Mammary epithelial cell (primary cell): Measurements from ENCODE around the gene INHBA.

Source experiments
- EZH2 ChIP-seq: IDR thresholded peaks from 2 replicates; pipeline ENCODE4 v1.6.1; 2012; ENCODE audit warnings: low read length, inconsistent platforms, borderline replicate concordance
- TF ChIP-seq, protein P1 (sequence below), 2 donors: IDR thresholded peaks in 1 of 2; conservative IDR thresholded peaks in 1 of 2; 2 replicates each; pipeline ENCODE4 v1.5.1; 2011 to 2012; ENCODE audit warnings: inconsistent platforms in 2 of 2, low read length in 2 of 2, mild to moderate bottlenecking in 2 of 2, control low read depth in 1 of 2, low read depth in 1 of 2; ENCODE audit not compliant: insufficient read depth in 1 of 2; ENCODE audit errors: extremely low read depth in 1 of 2

GRCh38 chr7:41729059-41729458 lies 26.2 kb upstream of the INHBA start:
- TF ChIP-seq, protein P1, sequence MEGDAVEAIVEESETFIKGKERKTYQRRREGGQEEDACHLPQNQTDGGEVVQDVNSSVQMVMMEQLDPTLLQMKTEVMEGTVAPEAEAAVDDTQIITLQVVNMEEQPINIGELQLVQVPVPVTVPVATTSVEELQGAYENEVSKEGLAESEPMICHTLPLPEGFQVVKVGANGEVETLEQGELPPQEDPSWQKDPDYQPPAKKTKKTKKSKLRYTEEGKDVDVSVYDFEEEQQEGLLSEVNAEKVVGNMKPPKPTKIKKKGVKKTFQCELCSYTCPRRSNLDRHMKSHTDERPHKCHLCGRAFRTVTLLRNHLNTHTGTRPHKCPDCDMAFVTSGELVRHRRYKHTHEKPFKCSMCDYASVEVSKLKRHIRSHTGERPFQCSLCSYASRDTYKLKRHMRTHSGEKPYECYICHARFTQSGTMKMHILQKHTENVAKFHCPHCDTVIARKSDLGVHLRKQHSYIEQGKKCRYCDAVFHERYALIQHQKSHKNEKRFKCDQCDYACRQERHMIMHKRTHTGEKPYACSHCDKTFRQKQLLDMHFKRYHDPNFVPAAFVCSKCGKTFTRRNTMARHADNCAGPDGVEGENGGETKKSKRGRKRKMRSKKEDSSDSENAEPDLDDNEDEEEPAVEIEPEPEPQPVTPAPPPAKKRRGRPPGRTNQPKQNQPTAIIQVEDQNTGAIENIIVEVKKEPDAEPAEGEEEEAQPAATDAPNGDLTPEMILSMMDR (conservative IDR thresholded peaks at IDR 0.05 in 1 of 2, IDR thresholded peaks at IDR 0.05 in 1 of 2; ENCODE audit: extremely low read depth in 1 of 2, insufficient read depth in 1 of 2, low read depth in 1 of 2, low read length in 2 of 2): no peak
- no peak for TF ChIP-seq EZH2
